Lung microvascular endothelial cell (primary cell): ENCODE data around the gene EGR4. TPM values are rescaled to one million over a fixed set of nuclear protein-coding genes. Genes with fewer than 3 reads are reported as not detected.
"Not testable (repeated sequence)": the region's sequence is repeated elsewhere in the genome, so short reads cannot be mapped to it uniquely, and the experiment has no call there.

Source experiments
- DNase-seq, 2 donors: peaks; one replicate each; pipeline versions ENCODE4 v3.0.0 to v3.0.0-alpha.2; 2010; ENCODE audit warnings: low read depth in 2 of 2
- total RNA-seq: library from RNA; depleted of rRNA; stranded (reverse); fragments of >200 nt; gene quantifications from 2 replicates; pipeline ENCODE4 v1.2.1, GENCODE V29; 2014

Gene EGR4
- total RNA-seq, 1 donor from 2014 or later = under 0.01 TPM

DNA sequence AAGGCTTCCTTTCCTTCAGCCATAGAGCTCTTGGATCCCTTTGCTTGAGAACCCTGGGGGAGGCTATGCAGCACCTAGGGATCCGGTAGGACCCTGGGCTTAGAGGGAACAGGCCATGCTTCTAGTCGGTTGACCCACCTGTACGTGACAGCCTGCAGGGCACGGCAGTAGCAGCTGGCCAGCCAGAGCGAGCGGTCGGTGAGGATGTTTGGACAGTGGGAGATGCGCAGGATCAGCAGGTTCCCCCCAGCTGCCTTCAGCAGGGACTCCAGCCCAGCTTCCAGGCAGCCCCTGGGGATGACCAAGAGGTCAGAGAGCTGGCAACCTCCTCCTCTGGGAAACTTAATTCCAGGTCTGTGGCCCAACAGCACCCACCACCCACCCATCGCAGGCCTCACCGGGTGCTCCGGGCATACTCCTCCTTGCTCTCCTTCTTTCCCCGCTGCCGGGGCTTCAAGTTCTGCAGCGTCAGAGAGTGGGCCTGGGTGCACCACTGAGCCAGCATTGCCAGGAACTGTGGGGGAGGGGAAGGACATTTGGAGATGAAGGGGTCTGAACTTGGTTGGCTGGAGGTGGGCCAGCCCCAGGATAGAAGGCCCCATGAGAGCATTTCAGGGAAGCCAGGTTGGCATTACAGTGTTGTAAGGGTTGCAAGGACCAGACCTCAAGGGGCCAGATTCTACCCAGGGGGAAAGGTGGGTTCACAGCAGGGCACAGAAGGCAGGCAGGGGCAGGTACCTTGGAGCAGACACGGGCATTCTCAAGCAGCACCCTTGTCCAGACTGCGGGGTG, 29.6 kb downstream of the EGR4 start:
- DNase-seq = no peak

DNA sequence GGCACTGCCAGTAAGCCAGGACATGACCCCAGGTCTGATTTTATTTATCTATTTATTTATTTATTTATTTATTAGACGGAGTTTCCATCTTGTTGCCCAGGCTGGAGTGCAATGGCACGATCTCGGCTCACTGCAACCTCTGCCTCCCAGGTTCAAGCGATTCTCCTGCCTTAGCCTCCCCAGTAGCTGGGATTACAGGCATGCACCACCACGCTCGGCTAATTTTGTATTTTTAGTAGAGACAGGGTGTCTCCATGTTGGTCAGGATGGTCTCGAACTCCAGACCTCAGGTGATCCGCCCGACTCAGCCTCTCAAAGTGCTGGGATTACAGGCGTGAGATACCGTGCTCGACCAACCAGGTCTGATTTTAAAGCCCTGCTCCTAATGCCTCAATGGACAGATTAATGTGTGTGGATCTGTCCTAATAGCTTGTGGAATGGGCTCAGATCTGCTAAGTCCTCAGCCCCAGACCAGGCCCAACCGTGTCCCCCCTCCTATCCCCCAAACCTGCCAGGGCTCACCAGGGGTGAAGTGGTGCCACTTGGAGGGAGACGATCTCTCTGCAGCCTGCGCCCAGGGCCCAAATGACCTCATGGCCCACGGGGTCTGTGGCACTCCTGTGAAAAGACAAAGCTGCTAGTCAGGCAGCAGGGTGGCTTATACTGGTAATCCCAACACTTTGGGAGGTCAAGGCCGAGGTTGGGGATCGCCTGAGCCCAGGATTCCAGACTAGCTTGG, 30.5 kb downstream of the EGR4 start:
- DNase-seq = not testable (repeated sequence)

- no peak for DNase-seq
These were observed 31.2 kb downstream of the EGR4 start for GRCh38 chr2:73262108-73262651.

GRCh38 chr2:73260338-73260984, 32.9 kb downstream of the EGR4 start:
- peak; percentile 63 to 80 for DNase-seq

DNA sequence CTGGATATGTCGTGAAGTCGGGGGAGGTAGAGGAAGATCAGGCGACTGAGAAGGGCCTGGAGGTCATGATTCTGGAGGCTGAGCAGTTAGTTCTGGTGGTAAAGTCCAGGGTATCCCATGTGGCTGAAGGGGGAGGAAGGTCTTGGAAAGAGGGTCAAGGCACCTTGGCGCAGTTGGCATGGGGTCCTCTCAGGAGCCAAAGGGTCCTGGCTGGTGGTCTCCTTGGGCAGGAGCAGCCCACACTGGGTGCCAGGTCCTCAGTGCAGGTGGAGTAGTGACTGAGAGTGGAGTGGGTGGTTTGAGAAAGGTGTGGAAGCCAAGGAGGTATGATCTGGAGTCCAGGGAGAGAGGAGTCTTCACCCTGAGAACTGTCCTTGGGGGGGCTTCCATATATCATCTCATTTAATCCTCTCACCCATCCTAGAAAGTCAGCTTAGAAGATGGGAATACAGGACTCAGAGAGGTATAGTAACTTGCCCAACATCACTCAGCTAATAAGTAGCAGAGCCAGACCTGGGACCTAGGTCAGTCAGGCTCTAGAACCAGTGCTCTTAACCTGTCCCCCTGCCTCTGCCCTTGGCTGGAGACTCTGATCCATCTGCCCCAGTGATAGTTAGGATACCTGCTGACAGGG, 33.5 kb downstream of the EGR4 start:
- no peak for DNase-seq

DNA sequence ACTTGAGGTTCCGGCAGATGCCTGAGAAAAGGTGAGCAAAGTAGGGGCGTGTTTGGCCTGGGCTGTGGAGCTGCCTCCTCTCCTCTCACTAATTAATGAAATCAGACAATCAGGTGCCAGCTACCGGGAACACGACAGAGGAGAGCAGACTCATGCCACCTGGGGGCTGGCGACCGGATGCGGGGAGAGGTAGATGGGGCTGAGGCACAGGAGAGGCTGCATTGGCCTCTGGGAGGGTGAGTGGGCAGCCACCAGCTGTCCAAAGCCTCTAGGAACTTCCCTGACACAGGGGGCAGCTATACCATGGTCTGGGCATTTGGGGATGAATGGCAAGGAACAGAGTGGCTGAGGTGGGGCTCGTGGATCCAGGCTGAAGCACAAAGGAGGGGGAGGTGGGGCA, 34.1 kb downstream of the EGR4 start:
- DNase-seq = no peak

DNA sequence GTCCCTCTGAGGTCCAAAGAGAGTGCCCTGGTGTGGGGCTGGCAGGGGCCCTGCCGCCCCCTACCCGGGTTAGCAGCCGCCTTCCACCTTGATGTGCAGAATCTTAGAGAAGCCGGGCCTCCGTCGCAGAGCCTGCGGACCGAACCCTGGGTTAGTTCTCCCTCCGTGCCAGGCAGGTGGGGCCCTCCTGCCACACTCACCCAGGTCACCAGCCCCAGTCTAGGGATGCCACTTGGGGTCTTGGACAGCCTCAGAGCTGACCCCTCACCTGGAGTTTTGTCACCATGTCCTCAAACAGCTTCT, 34.5 kb downstream of the EGR4 start:
- DNase-seq = no peak

DNA sequence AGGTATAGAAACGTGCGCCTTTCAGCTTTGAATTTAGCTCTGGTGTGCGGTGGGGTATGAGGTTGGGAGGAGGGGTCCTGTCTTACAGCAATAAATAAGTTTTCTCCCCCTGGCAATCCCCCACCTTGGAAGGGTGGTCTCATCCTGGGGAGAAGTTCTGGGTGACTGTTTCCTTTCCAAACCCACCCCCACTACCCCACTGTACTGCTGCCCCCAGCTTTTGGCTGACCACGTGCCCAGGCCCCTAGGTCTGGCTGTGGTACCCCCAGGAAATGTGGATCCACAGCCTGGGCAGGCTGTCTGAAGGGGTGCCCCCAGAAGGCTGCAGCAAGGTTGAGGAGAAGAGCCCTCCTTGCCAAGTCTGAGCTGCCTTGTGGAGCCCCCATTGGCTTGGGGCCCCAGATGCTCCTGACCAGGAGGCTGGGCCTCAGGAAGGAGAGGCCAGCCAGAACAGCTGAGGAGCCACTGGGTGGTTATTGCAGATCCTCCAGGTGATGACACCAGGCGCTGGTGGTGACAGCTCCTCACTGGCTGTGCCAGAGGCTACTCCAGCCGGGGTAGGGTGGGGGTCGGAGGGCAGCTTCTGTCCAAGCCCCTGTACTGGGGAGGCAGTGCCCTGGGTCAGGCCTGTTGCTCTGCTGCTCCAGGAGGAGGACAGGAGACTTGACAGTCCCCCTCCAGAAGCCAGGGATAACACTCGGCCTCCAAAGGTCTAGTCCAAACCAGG, 35.0 kb downstream of the EGR4 start:
- DNase-seq = no peak

DNA sequence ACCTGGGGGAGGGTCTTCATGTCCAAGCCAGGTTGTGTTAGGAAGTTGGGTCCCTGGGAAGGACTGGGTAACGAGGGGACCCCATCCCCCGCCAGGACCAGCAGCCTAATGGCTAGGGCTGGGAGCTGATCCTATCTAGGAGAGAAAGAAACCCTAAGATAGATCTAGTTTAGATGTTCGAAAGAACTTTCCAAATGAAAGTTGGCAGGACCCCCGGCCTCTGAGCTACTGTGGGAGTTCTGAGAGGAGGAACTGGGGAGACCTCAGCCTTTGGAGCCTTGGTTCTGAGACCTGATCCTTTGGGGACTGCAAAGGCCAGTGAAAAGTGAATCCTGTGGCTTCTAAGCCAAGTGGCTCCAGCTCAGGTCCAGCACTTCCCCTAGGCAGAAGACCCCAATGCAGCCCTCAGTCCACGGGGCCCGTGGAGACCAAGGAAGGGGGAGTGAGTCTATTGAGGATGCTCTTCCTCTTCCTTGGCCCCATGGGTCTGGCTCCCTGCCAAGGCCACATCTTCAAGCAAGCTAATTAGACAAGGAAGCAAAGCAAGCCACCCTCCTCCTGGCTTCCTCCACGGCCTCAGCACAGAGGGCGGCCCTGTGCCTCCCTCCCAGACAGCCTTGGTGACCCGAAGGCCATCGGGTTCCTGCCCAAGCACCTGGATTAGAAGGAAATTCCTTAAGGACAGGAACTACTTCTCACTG, 35.8 kb downstream of the EGR4 start:
- DNase-seq = no peak

GRCh38 chr2:73257021-73257420, 36.3 kb downstream of the EGR4 start:
- no peak for DNase-seq

DNA sequence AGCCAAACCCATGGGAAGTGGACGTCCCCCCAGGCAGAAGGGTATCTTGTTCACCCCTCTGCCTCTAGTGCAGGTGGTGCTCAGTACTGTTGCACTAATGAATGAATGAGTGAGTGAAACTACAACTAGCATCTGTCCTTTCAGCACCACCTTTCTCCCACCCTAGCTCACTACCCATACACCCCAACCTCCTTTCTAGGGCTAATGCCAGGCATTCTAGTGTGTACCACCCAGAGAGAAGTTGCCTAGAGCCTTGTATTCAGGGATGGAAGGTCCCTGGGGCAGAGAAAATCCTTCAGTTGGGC, 36.8 kb downstream of the EGR4 start:
- DNase-seq = no peak

DNA sequence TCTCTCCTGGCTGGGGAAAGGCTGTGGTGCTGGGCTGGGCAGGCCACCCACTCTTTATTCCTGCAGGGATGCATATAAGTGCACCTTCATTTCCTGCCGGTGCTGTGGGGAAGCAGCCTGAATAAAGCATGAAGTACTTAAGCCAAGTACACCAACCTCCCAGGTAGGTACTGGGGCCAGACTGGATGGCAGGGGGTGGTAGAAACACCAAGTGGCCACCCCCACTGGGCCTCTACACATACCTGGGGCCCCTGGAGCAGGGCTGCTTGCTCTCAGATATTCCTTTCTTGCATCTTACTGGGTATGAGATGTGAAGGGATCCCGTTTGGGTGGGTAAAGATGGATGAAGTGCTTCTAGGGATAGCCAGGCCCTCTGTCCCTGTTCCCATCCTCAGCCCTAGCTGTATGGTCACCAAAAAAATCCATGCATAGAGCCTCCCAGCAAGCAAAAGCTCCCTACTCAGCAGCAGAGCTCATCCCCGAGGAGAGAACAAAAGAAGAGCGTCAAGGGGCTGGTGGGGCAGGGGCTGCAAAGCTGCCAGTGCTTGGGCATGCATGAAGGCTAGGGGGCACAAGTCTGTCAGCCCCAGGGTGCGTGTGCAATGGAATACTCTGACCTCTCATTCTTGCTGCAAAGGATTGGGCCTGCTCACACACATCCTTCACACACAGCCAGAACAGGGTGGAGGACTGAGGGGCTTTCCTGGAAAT, 37.3 kb downstream of the EGR4 start:
- no peak for DNase-seq

GRCh38 chr2:73255007-73255644, 38.2 kb downstream of the EGR4 start:
- DNase-seq = no peak

DNA sequence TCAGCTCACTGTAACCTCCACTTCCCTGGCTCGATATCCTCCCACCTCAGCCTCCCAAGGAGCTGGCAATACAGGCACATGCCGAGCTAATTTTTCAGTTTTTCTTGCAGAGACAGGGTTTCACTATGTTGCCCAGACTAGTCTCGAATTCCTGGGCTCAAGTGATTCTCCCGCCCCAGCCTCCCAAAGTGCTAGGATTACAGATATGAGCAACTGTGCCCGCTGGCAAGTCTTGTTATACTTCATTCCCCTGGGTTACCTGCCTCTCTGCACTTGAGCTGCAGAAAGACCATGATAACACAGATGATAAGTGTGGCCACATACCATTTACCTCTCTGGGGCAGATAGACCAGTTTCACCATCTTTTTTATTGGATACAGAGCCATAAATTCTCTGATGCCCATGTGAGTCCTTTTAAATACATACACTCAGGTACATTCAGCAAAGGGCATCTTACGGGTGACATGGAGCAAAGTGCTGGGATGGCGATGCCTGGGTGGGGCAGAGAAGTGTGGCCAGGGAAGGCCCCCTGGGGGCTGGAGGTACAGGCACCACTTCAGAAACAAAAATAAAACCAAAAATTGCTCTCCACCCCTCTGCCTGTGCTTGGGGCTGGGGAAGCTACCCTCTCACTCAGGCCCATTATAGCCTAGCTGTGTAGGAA, 38.9 kb downstream of the EGR4 start:
- DNase-seq = no peak

- DNase-seq = no peak
These were observed 39.4 kb downstream of the EGR4 start for GRCh38 chr2:73253901-73254300.

GRCh38 chr2:73253400-73253799, 39.9 kb downstream of the EGR4 start:
- no peak for DNase-seq

DNA sequence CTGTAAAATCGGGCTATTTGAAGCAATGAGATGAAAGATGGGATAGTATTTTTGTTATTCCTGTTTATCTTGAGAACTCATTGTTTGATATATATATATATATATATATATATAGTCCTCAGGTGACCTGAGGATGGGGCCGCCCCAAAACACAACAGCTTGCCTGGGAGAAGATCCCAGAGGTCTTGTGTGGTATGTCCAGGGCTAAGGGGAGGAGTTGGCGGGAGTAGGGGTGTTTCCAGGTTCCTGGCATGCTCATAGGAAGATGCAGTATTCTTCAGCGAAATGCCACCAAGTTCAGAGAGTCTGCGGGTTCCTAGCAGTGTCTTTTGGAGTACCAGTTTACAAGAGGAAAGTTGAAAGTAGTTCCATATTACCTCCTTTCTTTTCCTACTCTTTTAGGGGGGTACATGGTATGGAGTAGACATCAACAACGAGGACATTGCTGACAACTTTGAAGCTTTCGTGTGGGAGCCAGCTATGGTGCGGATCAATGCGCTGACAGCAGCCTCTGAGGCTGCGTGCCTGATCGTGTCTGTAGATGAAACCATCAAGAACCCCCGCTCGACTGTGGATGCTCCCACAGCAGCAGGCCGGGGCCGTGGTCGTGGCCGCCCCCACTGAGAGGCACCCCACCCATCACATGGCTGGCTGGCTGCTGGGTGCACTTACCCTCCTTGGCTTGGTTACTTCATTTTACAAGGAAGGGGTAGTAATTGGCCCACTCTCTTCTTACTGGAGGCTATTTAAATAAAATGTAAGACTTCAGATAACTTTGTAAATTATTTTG, 40.9 kb downstream of the EGR4 start:
- DNase-seq = no peak
